Endothelial cell of umbilical vein (primary cell): ENCODE results near the gene SNX3. TPM values are rescaled to one million over a fixed set of nuclear protein-coding genes. Genes with fewer than 3 reads are reported as not detected.

Experiments
- BruUV-seq: library from RNA; stranded (reverse); fragments of 400-500 nt; replicated peaks from 2 replicates; lab custom pipeline; 2021; lab: Mats Ljungman, UMichigan
- CTCF ChIA-PET: fragments of 300-600, 350-600 bp; sonication (Branson Sonifier 250); formaldehyde crosslinking; loops from one replicate; lab custom pipeline; 2021; ENCODE audit warnings: antibody characterized with exemption, inconsistent platforms; lab: Charles Lee
- POLR2A ChIA-PET: fragments of 300-600, 350-600 bp; sonication (Branson Sonifier 250); formaldehyde crosslinking; loops from one replicate; lab custom pipeline; 2021; ENCODE audit warnings: antibody characterized with exemption, inconsistent platforms; lab: Charles Lee
- DNase-seq: peaks from one replicate; pipeline ENCODE4 v3.0.0-alpha.2; 2011; ENCODE audit warnings: low read depth, low spot score
- FAIRE-seq: peaks from 2 replicates; lab custom pipeline; 2011; peaks lifted over from hg19 to GRCh38; lab: Jason Lieb, UNC
- H2AFZ ChIP-seq: 2 replicates; pipeline ENCODE4 v1.6.0; 2012; ENCODE audit warnings: low read depth, low read length, control low read depth, inconsistent platforms
- H3K27ac ChIP-seq: 2 replicates; pipeline ENCODE4 v1.5.1; 2011; ENCODE audit warnings: low read depth, mild to moderate bottlenecking, control low read depth, low read length, moderate library complexity; ENCODE audit not compliant: insufficient read depth
- H3K27me3 ChIP-seq, 2 experiments: 2 replicates each; pipeline versions ENCODE4 v1.6.0 to v1.6.1; 2011; ENCODE audit warnings: low read length in 2 of 2, mixed read lengths in 1 of 2; ENCODE audit not compliant: control insufficient read depth in 2 of 2, insufficient read depth in 2 of 2
- H3K36me3 ChIP-seq, 2 experiments: 2 replicates in 1 of 2; 3 replicates in 1 of 2; pipeline ENCODE4 v1.5.1; 2011; ENCODE audit warnings: low read length in 2 of 2, mild to moderate bottlenecking in 1 of 2, moderate library complexity in 1 of 2; ENCODE audit not compliant: control insufficient read depth in 2 of 2, insufficient read depth in 2 of 2; ENCODE audit errors: extremely low read depth in 1 of 2
- H3K4me1 ChIP-seq: 3 replicates; pipeline ENCODE4 v1.5.1; 2011; ENCODE audit warnings: mild to moderate bottlenecking, low read length; ENCODE audit not compliant: control insufficient read depth, insufficient read depth; ENCODE audit errors: extremely low read depth
- H3K4me2 ChIP-seq: 2 replicates; pipeline ENCODE4 v1.6.1; 2011; ENCODE audit warnings: low read length, control low read depth, mixed read lengths; ENCODE audit not compliant: insufficient read depth
- H3K4me3 ChIP-seq, 3 experiments: fragments of 200-600 bp in 1 of 3; sonication (generic), shearing (Covaris generic) in 1 of 3; replicated peaks in 1 of 3; 2 replicates each; pipeline ENCODE4 v1.5.1; 2011 to 2016; ENCODE audit warnings: control low read depth in 3 of 3, low read length in 3 of 3, mild to moderate bottlenecking in 2 of 3, inconsistent platforms in 1 of 3, low read depth in 1 of 3, moderate library complexity in 1 of 3; ENCODE audit not compliant: insufficient read depth in 1 of 3
- H3K79me2 ChIP-seq: 2 replicates; pipeline ENCODE4 v1.6.0; 2012; ENCODE audit warnings: low read length, inconsistent platforms; ENCODE audit not compliant: control insufficient read depth, insufficient read depth
- H3K9ac ChIP-seq: replicated peaks from 2 replicates; pipeline ENCODE3; 2011; ENCODE audit warnings: low read length, control low read depth; ENCODE audit not compliant: insufficient read depth; ENCODE audit errors: extremely low read depth
- H3K9me1 ChIP-seq: replicated peaks from 3 replicates; pipeline ENCODE4 v1.6.0; 2011; ENCODE audit warnings: mild to moderate bottlenecking, low read length; ENCODE audit not compliant: control insufficient read depth, insufficient read depth; ENCODE audit errors: extremely low read depth
- H3K9me3 ChIP-seq: replicated peaks from 2 replicates; pipeline ENCODE4 v1.5.1; 2012; ENCODE audit warnings: low read length, inconsistent platforms; ENCODE audit not compliant: control insufficient read depth, insufficient read depth
- H4K20me1 ChIP-seq: replicated peaks from 2 replicates; pipeline ENCODE3; 2011; ENCODE audit warnings: mild to moderate bottlenecking, low read length; ENCODE audit not compliant: control insufficient read depth, insufficient read depth; ENCODE audit errors: extremely low read depth
- EZH2 ChIP-seq: IDR thresholded peaks from 2 replicates; pipeline ENCODE4 v1.6.1; 2012; ENCODE audit warnings: borderline replicate concordance, low read depth, mild to moderate bottlenecking, moderate library complexity, low read length, inconsistent platforms; ENCODE audit not compliant: severe bottlenecking
- FOS ChIP-seq: IDR thresholded peaks from 2 replicates; pipeline ENCODE4 v1.6.1; 2011; ENCODE audit warnings: mild to moderate bottlenecking, low read length, moderate library complexity, borderline replicate concordance; ENCODE audit not compliant: insufficient read depth
- GATA2 ChIP-seq: IDR thresholded peaks from 2 replicates; pipeline ENCODE4 v1.7.0; 2011; ENCODE audit warnings: low read depth, mild to moderate bottlenecking, moderate library complexity, mixed read lengths, low read length; ENCODE audit not compliant: insufficient read length, insufficient read depth
- MYC ChIP-seq: IDR thresholded peaks from one replicate; pipeline ENCODE4 v1.6.1; 2011; ENCODE audit warnings: mild to moderate bottlenecking, low read depth, low read length
- dilution Hi-C: fragments of 300-500 bp; cut with MboI; formaldehyde crosslinking; loops from one replicate; pipeline ENCODE4 v1.15.0; 2019; ENCODE audit warnings: low sequenced_read_pairs; ENCODE audit not compliant: extremely low pct_ligation_motif_present
- intact Hi-C: fragments of 100-400 bp; cut with micrococcal nuclease; formaldehyde crosslinking; loops from one replicate; pipeline ENCODE4 v1.10.0; 2022
- polyA plus RNA-seq, 4 experiments: library from polyadenylated mRNA; depleted of rRNA in 3 of 4; stranded (reverse) in 3 of 4; unstranded in 1 of 4; fragments of >200 nt; gene quantifications; 2 replicates each; pipeline versions ENCODE4 v1.2.1 to v1.2.3, GENCODE V29; 2011 to 2012; ENCODE audit warnings: missing spikeins in 1 of 4
- total RNA-seq: library from RNA; stranded (reverse); gene quantifications from 2 replicates; pipeline ENCODE4 v1.2.3, GENCODE V29; 2021

SNX3 gene
- total and polyA plus RNA-seq, 2 donors (not counting 3 experiments of a cell fraction or from before 2014, with no cell fraction given): 155 to 281 TPM

DNA sequence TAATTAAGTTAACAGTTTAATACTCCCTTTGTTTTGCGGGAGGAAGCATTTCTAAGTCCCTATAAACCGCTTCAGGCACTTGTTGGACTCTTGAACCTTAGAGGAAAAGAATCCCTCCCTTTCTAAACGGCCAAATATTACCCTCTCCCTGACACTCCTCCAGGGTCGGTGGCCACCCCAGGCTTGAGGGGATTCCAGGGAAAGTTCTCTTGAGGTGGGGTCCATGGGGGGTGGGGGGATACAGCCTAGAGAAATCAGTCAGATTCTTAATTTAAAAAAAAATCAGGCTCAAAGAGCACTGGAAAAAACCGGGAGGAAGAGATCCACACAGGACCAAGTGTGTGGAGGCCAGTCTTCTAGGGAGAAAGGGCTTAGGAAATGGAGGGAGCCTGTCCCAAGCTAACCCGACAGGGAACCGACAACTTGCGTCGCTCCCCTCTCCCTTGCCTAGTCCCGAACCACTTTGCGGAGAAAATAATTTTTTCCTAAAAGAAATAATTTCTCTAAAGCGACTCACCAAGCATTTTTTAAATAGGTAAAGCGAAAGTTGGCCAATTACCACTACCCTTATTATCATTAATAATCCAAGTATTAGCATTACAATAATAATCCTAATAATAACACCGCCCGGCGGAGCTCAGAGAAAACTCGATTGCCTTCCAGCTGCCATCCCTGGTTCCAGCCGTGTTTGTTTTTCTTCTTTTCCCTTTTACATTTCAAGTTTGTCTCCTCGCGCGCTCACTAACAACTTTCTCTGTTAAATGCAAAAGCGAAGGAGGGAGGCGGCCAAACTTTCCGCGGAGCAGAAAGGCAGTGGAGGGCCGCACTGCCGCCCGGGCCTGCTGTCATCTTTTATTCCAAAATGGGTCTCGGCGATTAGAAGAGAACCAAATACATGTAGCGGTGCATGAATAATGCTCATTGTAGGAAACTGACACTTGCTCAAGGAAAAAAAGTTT, 90.2 kb downstream of the SNX3 start:
- POLR2A ChIA-PET: no interaction called here

GRCh38 chr6:108169464-108170331, 91.1 kb downstream of the SNX3 start:
- FAIRE-seq (no peak), DNase-seq (no peak)
- Histone ChIP-seq H3K4me1 (peaks cover 4% of the 10 kb centered on the region), H3K27me3 (peaks cover 90 to 100% of the 10 kb centered on the region in 2 experiments), H4K20me1 (no peaks in the 10 kb centered on the region), H3K27ac (no peak overlapping the region), H3K79me2 (no peaks in the 10 kb centered on the region), H3K4me2 (no peak overlapping the region), H2AFZ (no peak overlapping the region), H3K4me3 (no peak overlapping the region), H3K9me1 (no peaks in the 10 kb centered on the region), H3K9me3 (no peaks in the 10 kb centered on the region), H3K36me3 (no peaks in the 10 kb centered on the region), H3K9ac (no peak overlapping the region)
- TF ChIP-seq GATA2: no peak
- no peak for TF ChIP-seq FOS
- peak; percentile 60 for TF ChIP-seq EZH2
- ChIA-PET POLR2A (no interaction called here), CTCF (interaction anchor here (1.3 to 2.0 kb wide), 4 partner anchors 10 to 360 kb away, joined by 4 to 20 read pairs (median 6); no protein-coding TSS in a partner anchor)
- no TSS peak for BruUV-seq
- intact Hi-C loops: loop anchor here (2.0 to 10.0 kb wide), 3 partner anchors 55 to 355 kb away; no protein-coding TSS in a partner anchor
- dilution Hi-C loops: no loop called here

More for the DNA sequence above, 90.2 kb downstream of the SNX3 start:
- H3K79me2 ChIP-seq: no peaks in the 10 kb centered on the region
- H3K27me3 ChIP-seq: peaks cover 89 to 100% of the 10 kb centered on the region in 2 experiments
- H3K9me1 ChIP-seq: no peaks in the 10 kb centered on the region
- no peak for DNase-seq
- TF ChIP-seq MYC: no peak
- H3K9me3 ChIP-seq: no peaks in the 10 kb centered on the region
- no peaks in the 10 kb centered on the region for H3K36me3 ChIP-seq
- intact Hi-C loops (loop anchor here (10.0 kb wide), 1 partner anchor 354 kb away; no protein-coding TSS in a partner anchor), dilution Hi-C loops (no loop called here)
- H3K4me1 ChIP-seq: peaks cover 5% of the 10 kb centered on the region
- H3K4me2 ChIP-seq: no peak overlapping the region
- BruUV-seq: no TSS peak
- H3K4me3 ChIP-seq: no peak overlapping the region
- H3K9ac ChIP-seq: no peak overlapping the region
- H4K20me1 ChIP-seq: no peaks in the 10 kb centered on the region
- CTCF ChIA-PET: no interaction called here
- no peak overlapping the region for H3K27ac ChIP-seq
- H2AFZ ChIP-seq: no peak overlapping the region
- no peak for FAIRE-seq
